NCI-H460 (cell line): ENCODE measurements around the gene BABAM1. TPM values are rescaled to one million over a fixed set of nuclear protein-coding genes. Genes with fewer than 3 reads are reported as not detected.

Experiments used
- DNase-seq: peaks from one replicate; pipeline ENCODE4 v3.0.0-alpha.2; 2016; ENCODE audit warnings: low read depth; ENCODE audit errors: extremely low read depth
- polyA plus RNA-seq: library from polyadenylated mRNA; depleted of rRNA; stranded (reverse); fragments of >200 nt; gene quantifications from 2 replicates; pipeline ENCODE4 v1.2.3, GENCODE V29; 2014; cell fraction: nucleus; rRNA removed
- total RNA-seq: library from RNA; depleted of rRNA; stranded (reverse); fragments of >200 nt; shearing (Covaris generic); gene quantifications from 2 replicates; pipeline ENCODE4 v1.2.3, GENCODE V29; 2014; rRNA removed

The BABAM1 gene
- 71.1 and 74.3 TPM in 2 replicates for total RNA-seq
- 109 and 134 TPM in 2 replicates for polyA plus RNA-seq

DNA sequence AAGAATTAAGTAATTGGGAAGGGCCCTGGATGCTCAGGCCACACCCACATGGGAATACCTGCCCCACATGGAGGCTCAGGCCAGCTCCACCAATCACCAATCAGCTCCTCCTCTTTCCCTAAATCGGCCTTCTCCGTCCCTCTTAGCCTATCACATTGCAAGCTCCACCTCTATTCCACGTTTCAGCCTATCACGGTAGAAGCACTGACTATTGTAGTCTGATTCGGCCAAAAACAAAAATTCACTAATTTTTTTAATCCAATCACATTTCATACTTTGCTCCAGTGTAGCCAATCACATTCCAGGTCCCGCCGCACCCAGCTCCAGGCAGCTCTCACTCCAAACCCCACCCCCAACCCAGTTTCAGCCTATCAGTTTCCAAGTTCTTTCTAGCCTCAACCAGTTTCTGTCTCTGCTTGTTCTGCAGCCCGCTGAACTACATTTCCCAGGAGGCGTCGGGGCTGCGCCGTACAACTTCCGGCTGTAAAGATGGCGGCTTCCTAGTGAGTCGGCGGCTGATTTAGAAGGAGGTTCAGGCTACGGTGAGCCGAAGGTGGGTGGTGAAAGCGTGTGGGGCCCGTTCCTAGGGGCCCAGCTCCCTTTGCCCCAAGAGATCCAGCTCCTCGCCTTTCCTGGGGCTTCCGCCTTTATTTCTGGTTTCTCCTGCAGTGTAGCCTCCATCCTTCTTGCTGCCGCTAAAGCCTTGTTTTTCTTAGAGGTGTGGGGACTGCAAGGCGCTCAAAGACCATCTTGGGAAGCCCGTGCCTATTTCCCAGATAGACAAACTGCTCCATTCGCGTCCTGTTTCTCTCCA lies at the start of gene BABAM1:
Gene BABAM1 (plus strand): TSS at position 469 of the 814 bp plus-strand sequence. CDS start 1,364 bp downstream, outside the sequence.
- DNase-seq, result peak; percentile 96

DNA sequence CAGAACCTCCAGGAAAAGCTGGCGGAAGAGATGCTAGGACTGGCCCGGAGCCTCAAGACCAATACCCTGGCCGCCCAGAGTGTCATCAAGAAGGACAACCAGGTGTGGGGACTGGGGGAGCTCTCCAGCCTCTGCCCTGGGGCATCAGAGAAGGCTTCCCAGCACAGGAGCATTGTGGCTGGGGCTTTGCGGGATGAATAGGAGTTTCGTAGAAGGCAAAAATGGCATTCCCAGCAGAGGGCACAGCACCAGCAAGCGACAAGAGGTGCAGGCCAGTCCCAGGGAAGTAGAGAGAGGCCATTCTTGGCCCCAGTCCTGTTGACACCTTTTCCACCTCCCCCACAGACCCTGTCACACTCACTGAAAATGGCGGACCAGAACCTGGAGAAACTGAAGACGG lies 48.0 kb upstream of the BABAM1 start:
- DNase-seq, result no peak

DNA sequence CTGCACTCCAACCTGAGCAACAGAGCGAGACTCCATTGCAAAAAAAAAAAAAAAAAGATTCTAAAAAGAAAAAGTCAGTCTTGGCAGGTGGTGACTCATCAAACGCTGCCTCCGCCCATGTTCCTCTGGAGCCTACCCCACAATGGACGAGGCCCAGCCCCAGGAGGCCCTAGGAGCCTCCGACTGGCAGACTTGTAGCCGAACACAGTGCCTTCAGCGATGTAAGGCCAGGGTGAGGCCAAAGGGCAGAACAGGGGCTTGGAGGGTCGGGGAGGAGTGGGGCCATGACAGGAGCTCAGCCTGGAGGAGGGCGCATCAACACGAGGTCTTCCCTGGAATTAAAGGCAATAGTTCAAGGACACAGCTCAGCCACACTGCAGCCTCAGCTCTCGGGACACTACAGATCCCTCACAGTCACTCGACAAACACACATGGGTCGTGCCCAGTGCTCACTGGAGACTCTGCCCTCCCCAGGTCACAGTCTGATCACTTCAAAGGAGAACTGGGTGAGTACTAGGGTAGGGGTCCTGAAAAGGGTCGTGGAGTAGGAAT lies 47.0 kb upstream of the BABAM1 start:
- no peak for DNase-seq

DNA sequence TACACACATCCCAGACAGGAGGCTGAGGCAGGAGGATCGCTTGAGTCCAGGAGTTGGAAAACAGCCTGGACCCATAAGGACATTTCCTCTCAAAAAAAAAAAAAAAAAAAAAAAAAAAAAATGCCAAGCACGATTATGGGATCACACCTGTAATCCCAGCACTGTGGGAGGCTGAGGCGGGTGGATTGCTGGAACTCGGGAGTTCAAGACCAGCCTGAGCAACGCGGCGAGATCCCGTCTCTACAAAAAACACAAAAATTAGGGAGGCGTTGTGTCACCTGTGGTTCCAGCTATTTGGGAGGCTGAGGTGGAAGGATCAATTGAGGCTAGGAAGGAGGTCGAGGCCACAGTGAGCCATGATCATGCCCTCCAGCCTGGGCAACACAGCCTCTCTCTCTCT lies 42.2 kb upstream of the BABAM1 start:
- DNase-seq, result no peak

DNA sequence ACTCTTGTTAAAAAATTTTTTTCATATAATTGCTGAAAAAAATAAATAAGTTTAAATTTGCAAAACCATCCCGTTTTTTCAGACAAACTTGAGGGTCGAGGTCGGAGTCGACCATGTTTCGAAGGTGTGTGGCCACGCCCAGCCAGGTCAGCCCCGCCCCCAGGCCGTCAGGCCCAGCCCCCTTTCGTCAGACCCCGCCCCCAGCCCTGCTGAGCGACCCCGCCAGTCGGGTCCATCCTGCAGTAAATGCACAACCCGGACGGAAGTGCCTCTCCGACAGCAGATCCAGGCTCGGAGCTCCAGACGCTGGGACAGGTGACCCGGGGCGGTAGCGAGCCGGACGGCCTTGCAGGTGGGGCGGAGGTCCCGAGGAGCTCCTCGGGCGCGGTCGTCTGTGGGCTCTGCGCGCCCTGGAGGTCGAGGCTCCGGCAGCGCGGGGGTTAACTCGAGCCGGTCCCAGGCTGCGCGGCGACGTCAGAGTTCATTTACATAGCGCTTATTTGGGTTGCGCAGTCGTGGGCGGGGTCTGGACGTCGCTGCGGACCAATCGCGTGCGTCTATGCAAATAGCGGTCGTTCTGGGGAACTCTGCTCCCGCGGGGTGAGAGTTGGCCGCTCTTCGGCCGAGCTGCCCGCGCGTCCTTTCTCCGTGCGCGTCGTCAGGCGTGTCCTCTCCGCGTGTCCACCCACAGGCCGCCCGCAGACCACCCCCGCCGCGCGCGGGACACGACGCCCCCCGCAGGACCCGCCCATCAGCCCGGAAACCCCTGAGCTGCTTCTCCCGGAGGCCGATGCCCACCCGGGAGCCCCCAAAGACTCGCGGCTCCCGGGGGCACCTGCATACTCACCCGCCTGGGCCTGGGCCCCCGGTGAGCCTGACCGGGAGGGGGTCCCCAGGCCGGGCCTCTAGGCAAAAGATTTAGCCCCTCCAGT lies 41.0 kb upstream of the BABAM1 start, which contains the start of gene OCEL1:
Gene OCEL1 (plus strand): TSS at position 225 of the 932 bp plus-strand sequence. CDS start 22 bp downstream, at position 247.
- DNase-seq, result peak; percentile 94

DNA sequence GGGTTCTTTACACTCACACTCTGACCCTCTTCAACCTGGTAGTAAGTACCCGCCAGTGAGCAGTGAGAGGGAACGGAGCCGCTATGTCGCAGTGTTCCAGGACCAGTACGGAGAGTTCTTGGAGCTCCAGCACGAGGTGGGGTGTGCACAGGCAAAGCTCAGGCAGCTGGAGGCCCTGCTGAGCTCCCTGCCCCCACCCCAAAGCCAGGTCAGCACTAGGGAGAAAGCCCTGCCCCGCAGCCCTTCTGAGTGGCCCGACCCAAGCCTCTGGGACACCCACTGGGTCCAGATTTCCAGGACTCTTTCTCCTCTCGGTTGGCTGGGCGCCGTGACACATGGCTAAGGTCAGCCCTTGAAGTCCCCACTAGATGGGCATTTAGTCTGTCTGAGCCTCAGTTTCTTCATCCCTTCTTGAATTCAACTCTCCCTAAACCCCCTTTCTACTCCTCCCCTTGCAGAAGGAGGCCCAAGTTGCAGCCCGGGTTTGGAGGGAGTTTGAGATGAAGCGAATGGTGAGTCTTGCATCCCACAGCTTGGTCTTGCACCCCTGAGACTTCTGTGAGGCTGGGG lies 39.4 kb upstream of the BABAM1 start:
- no peak for DNase-seq

DNA sequence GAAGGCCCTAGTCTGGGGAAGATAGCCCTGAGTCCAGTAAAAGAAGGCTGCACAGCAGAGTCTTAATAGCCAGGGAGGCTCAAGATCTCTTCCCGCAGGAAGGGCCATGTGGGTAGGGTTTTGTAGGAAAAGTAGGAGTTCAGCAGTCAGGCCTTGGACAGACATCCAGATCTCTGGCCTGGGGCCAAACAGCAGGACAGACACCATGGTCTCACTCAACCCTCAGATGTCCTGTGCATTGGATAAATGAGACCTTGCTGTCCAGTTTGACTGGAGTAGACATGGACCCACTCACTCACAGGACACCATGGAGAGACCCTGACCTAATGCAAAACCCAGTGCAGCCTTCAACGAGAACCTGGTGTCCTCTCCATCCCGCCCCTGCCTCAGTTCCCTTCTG lies 37.4 kb upstream of the BABAM1 start:
- DNase-seq, result no peak

DNA sequence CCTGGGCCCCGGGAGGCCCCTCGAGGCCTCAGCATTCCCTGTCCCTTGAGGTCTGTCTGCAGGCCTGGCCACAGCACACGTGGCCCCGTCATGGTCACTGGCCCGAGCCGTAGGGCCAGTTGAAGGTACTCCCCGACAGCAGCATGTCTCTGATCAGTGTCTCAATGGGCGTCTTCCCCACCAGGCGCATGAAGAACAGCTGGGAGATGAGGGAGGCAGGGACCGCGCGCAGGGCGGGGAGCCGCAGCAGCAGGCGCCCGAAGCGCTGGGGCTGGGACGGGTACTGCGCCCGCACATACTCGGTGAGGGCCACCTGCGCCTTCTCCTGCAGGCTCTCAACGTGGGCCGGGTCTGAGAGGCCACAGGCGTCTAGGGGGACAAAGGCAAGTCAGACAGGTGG lies 35.0 kb upstream of the BABAM1 start:
- no peak for DNase-seq

DNA sequence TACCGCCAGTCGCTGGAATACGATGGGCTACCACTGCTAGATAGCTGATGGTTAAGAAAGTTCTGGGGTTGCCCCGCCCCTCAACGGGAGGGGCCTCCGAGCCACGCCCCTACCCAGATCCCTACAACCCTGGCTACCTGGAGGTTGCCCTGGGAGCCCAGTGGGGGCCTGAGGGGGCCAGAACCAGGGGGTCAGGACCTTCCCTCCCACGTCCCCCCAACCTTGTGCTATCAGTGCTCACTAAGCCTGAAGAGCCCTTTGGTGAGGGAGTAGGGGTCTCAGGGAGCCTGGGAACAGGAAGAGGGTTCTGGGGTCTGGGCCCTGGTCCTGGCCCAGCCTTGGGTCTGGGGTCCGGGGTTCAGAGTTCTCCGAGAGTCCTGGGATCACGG lies 32.3 kb upstream of the BABAM1 start:
- no peak for DNase-seq

DNA sequence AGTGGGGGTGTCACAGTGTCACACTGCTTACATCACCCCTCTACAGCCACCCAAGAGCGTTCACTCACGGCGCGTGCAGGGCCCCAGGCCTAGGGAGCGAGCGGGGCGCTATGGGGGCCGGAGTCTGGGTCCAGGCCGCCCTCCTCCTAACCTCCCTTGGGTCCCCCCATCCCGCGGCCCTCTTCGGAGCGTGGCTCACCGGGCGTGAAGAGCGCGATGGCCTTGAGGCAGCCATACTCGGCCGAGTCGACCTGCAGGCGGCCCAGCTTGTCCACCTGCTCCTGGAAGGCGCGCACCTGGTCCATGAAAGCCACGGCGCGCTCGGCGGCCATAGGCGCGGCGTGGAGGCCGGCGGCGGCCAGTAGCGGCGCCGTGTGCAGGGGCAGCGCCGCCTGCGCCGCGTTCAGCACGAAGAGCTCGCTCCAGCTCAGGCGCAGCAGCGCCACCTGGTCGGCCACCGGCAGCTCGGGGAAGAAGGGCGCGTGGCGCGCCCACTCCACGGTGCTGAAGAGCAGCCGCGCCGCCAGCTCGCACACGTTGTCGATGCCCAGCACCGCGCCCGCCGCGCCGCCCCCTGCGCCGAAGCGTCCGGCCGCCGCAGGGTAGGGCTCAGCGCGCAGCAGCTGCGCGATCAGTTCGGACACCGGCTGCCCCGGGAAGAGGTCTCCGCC lies 31.8 kb upstream of the BABAM1 start:
- peak; percentile 45 for DNase-seq

DNA sequence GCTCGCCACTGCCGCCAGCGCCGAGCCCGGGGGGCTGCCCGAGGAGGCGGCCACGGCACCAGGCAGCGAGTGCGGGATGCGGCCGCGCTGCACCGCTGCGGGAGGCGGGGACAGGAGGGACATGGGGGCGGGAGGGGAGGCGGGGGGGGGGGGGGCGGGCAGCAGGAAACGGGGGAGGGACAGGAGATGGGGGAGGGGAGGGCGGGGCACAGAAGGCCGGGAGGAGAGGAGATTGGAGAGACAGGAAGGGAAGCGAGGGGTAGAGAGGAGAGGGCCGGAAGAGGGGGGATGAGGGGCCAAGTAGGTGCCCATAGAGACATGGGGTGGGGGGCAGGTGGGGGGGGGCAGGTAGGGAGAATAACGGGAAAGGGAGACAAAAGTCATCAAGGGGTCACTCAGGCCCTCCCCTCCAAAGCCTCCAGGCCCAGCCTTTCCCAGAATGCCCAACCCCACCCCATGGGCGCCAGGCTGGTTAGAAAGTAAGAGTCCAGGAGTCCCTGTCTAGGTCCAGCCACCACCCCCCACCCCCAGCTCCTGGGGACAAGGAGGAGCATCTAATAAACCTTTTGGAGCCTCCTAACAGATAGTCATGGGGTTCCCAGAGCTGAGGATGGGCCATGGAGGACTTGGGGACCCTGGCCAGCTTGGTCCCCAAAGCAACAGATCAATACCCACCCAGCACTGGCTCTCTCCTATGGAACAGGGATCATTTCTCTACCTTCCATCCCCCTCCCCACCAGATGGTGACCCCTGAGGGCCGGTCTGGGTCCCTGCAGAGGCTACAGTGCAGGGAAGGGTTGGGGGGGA lies 31.1 kb upstream of the BABAM1 start:
- DNase-seq, result no peak

DNA sequence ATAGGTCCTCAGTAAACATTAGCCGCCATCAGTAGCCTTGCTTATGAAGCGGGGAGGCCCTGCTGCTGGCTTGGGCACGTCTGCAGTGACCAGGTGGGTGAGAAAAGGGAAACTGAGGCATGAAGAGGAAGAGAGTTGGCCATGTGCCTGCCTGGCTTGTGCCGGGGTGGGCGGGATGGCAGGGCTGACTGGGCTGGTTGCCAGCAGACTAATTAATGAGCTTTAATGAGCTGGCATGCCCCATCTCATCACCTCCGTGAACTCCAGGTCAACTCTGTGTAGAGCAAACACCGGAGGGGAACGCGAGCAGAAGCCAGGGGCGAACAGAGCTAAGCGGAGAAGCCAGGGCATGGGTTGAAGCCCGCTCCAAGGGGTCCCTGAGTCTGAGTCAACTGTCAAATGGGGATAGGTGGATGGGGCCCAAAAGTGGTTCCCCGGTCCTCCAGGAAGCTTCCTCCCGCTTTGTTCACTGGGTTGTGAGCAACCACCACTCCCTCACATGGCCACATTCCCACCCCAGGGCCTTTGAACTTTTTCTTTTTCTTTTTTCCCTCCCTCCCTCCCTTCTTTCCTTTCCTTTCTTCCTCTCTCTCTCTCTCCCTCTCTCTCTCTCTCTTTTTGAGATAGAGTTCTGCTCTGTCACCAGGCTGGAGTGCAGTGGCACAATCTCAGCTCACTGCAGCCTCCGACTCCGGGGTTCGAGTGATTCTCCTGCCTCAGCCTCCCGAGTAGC lies 30.3 kb upstream of the BABAM1 start:
- no peak for DNase-seq

DNA sequence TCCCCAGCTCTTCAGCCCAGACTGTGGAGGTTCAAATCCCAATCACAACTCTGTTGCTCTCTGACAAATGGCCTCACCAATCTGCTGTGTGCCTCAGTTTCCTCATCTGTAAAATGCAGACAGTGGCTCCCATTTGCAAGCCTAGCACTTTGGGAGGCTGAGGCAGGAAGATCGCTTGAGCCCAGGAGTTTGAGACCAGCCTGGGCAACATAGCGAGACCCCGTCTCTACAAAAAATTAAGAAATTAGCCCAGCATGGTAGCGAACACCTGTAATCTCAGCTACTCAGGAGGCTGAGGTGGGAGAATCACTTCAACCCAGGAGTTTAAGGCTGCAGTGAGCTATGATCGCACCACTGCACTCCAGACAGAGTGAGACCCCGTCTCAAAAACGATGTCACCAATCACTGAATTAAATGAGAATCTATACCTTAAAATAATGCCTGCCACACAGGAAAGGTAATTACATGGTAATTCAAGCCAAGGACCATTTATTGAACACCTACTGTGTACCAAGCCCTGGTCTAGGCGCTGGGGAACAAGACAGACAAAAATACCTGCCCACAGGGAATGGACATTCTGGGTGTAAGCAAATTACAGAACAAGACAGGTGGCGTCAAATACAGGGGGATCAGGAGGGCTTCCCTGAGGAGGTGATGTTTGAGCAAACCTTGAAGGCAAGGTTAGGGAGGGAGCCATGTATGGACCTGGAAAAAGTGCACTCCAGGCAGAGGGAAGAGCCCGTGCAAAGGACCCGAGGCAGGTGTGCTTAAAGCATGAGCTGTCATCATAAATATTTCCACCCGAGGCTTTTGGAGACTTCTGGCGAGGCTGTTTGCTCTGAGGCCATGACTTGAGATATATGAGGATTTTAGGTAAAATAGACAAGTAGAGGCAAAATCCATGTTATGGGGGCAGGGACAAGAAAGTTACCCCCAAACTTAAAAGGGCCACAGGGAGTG lies 29.2 kb upstream of the BABAM1 start:
- DNase-seq, result no peak

DNA sequence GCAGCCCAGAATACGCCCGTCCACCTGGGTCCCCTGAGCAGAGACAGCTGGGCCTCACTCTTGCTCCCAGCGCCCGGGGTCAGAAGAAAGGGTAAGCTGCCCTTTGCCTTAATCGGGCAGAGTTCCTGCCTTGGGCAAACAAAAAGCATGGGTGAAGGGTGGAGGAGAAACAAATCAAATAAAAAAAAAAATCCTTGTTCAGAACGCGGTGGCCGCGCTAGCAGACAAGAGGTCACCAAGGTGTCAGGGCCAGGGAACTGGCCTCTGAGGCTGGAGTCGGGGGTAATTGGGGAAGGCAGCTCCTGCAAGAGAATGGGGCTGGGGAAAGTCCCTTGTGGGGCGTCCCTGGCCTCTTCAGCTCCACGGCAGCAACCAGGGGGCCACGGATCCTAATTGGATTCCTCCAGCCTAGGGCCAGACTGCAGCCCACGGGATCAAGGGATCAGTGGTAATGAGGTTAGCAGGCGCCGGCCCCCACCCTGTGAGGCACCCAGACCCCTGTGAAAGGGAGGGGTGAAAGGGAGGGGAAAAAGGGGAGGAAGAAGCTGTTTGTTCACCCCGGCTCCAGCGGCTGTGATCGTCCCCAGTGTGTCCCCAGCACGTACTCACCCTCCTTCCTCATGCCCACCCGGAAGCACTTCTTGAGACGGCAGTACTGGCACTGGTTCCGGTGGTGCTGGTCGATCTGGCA lies 27.0 kb upstream of the BABAM1 start:
- DNase-seq, result no peak

DNA sequence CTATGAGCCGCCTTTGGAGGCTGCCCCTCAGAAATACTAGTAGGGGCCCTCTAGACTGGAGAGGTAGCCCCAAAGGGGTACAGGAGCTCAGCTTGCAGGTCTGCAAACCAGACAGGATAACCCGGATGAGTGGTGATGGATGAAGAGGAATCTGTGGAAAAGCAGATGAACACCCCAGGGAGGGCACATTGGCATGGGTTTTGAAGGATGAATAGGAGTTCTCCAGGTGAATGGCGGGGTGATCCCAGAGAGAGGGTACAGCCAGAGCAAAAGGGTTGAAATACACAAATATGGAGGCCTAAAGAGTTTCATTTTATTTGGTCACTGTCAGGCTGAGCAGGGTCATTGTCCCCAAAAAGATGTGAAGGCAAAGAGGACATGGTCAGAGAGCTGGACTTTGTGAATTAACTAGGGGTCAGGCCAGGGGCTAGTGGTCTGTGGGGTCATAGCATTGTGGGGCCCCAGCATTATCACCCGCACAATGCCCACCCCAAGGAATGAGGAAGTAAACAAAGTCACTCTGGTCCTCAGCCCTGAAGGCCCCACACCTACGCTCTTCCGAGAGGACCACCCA lies 26.3 kb upstream of the BABAM1 start:
- no peak for DNase-seq

DNA sequence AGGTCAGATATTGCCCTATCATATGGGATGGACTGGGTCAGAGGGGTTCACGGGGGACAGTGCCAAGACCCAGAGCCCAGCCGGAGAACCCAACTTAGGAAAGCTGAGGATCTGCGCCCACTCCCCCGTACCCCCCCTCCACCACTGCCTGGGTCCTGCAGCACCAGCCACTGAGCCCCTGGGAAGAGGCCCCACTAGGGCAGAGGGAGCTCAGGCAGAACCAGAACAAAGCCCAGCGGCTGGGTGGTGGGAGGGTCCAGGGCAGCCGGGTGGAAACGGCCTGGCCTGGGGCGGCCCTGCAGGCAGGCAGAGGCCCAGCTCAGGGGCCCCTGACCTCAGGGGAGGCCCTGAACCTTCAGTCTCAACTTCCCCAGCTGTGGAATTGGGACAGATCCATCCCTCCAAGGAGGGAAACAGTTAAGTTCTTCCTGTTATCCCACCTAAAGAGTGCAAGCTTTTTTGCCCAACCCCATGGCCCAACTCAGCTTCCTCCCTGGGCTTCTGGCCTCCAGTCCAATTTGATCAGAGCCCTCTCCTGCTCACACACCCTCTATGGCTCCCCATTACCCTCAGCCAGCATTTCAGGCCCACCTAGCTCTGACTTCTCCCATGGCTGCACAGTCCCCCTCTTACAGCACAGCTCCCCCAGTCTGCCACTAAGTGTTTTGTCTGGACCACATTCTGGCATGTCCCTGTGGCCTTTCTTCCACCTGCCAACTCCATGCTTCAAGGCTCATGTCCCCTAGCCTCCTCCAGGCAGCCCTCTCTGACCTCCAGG lies 24.6 kb upstream of the BABAM1 start:
- DNase-seq, result no peak
